ENCODE data around the gene PRAC1.

GRCh38 chr17:48726916-48727286 lies 4.6 kb upstream of the PRAC1 start:
- TF ChIP-seq CTCF (IDR thresholded peaks at IDR 0.05; ENCODE audit: insufficient read depth, low read length, poor library complexity, severe bottlenecking) (no peak), EZH2phosphoT487 (conservative IDR thresholded peaks at IDR 0.05; ENCODE audit: low read length) (no peak)
